HG03095 (cell line): ENCODE data around the gene EHD3.

Experiments
- ATAC-seq: cut with Tn5 transposase; IDR thresholded peaks from one replicate; pipeline ENCODE4 v1.9.1; 2021; ENCODE audit warnings: moderate library complexity; ENCODE audit not compliant: unreplicated experiment

Gene EHD3

GRCh38 chr2:31234683-31235503, 941 bp downstream of the EHD3 start:
- no peak for ATAC-seq

GRCh38 chr2:31235504-31235902, 1.6 kb downstream of the EHD3 start:
- no peak for ATAC-seq

GRCh38 chr2:31236433-31237205, 2.7 kb downstream of the EHD3 start:
- ATAC-seq, result no peak

GRCh38 chr2:31237348-31238017, 3.5 kb downstream of the EHD3 start:
- ATAC-seq, result no peak

- ATAC-seq, result no peak
Observed at GRCh38 chr2:31238126-31238905, 4.4 kb downstream of the EHD3 start.

- no peak for ATAC-seq
Observed at GRCh38 chr2:31238906-31239592, 5.1 kb downstream of the EHD3 start.

- ATAC-seq, result no peak
Observed at GRCh38 chr2:31239593-31240177, 5.7 kb downstream of the EHD3 start.

- ATAC-seq, result no peak
Observed at GRCh38 chr2:31240381-31241365, 6.7 kb downstream of the EHD3 start.

GRCh38 chr2:31241625-31242270, 7.8 kb downstream of the EHD3 start:
- no peak for ATAC-seq

GRCh38 chr2:31243053-31243452, 9.1 kb downstream of the EHD3 start:
- ATAC-seq, result no peak

GRCh38 chr2:31244101-31244500, 10.1 kb downstream of the EHD3 start:
- no peak for ATAC-seq

- ATAC-seq, result no peak
Observed at GRCh38 chr2:31246184-31246852, 12.4 kb downstream of the EHD3 start.

- ATAC-seq, result no peak
Observed at GRCh38 chr2:31247711-31248110, 13.8 kb downstream of the EHD3 start.

- no peak for ATAC-seq
Observed at GRCh38 chr2:31248139-31248538, 14.2 kb downstream of the EHD3 start.

- ATAC-seq, result no peak
Observed at GRCh38 chr2:31249009-31249690, 15.2 kb downstream of the EHD3 start.

- no peak for ATAC-seq
Observed at GRCh38 chr2:31251018-31251417, 17.1 kb downstream of the EHD3 start.

- no peak for ATAC-seq
Observed at GRCh38 chr2:31251851-31252250, 17.9 kb downstream of the EHD3 start.
